HG03520 (cell line): ENCODE results near the gene SKAP1.
A peak's percentile ranks its signal among the peaks of the same experiment; 100 is the strongest.
"Not testable (repeated sequence)": the region's sequence is repeated elsewhere in the genome, so short reads cannot be mapped to it uniquely, and the experiment has no call there.

Experiments
- ATAC-seq: cut with Tn5 transposase; IDR thresholded peaks from one replicate; pipeline ENCODE4 v1.9.1; 2021; ENCODE audit warnings: mild to moderate bottlenecking, moderate library complexity; ENCODE audit not compliant: unreplicated experiment

Gene SKAP1

DNA sequence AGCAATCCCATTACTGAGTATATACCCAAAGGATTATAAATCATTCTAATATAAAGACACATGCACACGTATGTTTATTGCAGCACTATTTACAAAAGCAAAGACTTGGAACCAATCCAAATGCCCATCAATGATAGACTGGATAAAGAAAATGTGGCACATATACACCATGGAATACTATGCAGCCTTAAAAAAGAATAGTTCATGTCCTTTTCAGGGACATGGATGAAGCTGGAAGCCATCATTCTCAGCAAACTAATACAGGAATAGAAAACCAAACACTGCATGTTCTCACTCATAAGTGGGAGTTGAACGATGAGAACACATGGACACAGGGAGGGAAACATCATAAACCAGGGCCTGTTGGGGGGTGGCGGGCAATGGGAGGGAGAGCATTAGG lies 19.3 kb upstream of the SKAP1 start:
- not testable (repeated sequence) for ATAC-seq

DNA sequence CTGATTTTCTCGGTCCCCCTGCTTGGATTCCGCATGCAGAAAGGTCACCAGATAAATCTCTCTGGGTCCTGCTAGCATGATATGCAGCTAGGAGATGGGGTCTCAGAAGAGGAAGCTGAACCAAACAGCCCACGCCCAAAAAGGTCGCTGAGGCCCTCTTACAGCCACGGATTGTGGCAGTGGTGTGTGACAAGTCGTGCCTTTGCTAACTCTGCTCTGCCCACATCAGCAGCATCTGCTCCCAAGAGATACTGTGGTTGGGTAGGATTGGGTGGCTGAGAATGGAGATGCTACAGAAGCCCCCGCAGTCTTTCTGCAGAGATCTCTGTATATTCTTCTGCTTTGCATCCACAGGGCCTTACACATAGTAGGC lies 15.2 kb upstream of the SKAP1 start:
- no peak for ATAC-seq

DNA sequence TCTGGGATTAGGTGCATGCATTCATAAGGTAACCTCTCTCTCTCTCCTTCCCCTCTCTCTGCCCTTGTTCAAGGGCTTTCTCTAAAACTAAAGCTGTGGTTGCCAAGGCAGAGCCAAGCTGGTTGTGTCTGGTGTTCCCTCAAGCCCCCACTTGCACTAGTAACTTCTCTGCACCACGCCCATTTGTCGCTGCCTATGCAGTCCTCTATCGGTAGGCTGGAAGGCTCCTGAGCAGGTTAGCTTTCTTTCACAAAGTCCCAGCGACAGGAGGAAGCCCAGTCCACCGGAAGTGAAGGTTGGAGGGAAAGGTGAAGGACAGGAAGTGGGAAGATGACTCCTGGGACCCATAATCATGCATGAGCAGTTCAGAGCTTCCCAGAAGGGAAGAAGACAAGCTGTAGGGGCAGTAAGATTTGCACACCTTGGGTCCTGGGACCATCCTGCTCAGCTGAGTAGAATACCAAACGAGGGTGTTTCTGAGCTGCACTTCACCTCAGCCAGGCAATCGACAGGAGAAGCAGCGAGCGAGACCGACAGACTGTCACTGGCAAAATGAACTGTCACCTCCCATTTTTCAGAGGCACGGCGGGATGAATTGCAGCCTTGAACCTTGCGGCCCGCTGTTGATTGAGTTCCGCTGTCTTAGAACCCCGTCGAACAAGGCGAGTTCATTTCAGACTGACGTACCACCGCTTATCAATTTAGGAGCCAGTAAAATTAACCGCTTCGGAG lies 14.7 kb upstream of the SKAP1 start:
- no peak for ATAC-seq

DNA sequence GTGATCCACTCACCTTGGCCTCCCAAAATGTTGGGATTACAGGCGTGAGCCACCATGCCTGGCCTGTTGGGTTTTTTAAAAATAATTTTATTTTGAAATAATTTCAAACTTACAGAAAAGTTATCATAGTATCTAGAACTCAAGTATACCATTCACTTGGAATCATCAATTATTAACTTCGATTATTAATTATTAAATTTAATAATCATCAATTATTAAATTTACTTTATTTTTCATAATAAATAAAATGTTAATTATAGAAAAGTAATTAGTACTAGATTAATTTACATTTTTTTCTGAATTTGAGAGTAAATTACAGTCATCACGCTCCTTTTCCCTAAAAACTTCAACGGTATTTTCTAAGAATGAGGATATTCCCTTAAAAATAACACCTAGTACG lies 13.7 kb upstream of the SKAP1 start:
- no peak for ATAC-seq

DNA sequence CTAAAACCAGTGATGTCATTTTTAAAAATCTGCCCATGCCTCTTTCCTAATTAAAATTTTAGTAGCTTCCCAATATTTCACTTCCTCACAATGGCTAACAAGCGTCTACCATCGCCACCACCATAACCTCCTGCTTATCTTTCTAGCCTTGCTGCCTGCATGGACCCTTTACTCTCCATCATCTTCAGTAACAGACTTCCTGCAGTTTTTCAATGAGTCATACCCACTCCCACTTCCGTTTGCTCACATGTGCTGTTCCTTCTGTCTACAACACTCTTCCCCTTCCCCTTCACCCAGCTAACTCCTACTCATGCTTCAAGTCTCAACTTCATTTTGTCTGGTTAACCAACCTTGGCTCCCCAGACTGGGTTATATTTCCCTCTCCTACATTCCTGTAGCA lies 12.8 kb upstream of the SKAP1 start:
- ATAC-seq: no peak

DNA sequence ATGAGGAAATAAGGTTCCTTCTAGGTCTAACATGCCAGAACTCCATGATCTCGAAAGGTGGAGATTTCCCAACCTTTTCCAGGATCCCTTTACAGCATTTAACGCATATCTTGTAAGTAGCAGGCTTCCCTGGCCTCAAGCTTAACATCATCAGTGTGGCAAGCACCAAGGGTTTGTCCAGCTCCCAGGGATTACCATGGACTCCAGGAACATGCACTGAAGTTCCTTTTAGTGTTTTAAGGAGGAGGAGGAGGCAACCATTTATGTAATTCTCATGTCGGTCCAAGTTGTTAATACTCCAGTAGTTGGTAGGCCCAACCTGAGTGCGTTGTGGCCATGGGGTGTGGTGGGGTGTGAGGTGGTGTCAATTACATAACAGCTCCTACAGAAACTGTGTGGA lies 11.8 kb upstream of the SKAP1 start:
- no peak for ATAC-seq

DNA sequence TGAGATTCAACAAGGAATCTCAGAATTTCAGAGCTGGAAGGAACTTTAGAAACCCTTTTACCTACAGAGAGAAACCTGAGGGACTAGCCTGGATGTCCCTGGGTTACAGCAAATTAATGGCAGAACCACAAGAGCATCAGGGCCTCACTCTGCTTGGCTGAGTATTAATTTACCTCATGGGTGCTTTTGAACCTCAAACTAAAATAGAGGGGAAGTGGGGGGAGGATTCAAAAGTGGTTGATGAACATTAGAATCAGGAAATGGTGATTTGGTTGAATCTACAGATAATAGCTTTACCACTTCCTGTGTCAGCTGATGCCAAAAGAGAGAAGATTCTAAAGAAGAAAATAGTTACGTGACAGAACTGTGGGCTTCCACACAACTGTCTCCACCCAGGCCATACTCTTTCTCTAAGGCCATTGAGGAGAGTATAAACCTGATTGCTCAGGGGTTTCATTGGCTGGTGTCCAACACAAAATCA lies 11.3 kb upstream of the SKAP1 start:
- ATAC-seq: peak; percentile 52

DNA sequence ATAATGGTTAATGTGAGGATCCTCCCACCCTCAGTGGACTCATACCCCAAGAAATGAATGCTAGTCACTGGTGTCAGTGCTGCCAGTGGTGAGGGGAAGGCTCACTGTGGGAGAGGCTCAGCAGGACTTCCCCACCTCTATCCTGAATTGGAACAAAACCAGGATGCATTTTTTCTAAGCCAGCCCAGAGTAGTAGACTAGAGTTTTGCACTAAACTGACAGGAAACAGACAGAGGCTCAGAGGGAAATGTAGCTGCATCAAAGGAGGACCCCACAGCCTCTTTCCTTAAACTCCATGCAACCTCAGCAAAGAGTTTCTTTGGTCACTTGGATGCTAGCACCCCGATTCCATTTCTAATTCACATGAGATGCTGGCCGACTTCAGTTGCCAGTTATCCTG lies 10.7 kb upstream of the SKAP1 start:
- ATAC-seq: no peak

DNA sequence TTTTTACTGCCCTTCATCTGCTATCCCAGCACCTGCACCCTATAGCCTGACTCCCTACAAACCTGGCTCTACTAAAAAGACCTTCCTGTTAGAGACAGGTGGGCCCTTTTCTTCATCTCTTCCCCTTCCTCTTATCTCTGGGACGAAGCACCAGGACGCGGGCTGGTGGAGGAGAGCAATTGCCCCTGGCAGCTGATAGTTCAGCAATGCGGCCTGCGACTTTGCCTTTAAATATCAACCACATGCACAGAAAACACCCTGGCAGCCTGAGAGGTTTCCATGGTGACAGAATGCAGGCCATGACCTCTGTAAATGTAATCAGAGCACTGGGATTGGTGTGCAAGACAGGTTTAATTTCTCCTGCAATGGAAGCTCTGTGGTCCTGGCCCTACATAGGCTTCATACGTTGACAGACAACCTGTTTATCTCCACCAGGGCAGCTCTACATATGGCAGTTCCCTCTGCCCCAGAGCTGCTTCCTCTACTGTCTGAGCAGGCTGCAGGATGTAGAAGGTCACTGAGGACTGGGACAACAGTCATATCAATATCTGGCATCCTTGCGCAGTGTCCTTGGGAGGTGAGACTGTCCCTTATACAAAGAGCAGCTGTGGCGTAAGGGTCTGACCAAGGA lies 10.0 kb upstream of the SKAP1 start:
- ATAC-seq: no peak

DNA sequence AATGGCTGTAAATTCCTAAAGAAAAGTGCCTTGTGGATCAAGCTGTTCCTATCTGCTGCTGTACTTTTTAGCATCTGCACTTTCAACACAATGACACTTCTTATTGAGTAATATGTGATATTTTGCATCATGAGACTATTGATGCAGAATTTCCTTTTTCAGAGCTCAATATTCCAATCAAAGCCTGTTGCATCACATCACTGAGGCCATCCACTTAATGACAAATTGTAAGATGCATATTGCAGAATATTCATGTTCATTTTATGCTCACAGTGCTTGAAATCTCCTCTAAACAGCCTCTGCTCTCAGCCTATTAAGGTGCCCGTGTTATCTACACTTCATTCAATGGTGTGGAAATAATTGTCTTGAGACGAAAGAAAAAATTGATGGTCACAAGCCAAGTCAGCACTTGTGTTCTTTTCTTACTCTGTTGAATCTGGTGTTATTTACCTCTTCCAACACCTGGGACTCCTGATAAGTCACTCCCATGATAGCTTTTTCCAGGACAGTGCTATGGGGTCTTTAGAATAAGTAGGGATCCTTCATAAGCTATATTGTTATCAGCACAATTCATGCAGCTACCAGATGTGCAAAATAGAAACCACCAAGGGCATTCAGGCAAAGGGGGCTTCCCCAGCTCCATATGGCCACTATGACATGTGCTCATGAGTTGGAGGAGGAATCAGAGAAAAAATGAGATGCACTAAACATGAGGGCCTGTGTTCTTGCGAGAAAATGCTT lies 9.3 kb upstream of the SKAP1 start:
- no peak for ATAC-seq

DNA sequence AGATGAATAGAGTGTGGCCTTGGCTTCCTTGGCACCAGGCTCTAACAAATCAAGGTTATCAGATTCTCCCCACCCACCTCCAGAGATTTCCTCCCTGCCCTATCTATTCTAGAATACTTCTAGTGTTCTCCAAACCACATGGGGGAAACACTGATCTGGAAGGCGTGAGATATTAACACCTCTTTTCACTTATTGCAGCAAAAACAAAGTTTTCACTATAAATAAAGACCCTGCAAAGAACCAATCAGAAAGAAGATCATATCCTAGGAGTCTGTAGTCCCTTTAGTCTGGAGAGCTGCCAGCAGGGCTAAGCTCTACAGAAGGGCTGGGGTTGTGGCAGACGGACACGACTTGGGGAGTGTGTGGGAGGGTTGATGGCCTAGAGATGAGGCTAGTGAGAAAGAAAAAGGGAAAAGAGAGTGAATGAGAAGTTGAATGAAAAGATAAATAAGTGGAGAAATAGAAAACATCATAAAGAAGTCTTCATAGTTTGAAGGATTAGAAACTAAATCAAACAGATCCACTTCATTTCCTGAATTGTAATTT lies 8.6 kb upstream of the SKAP1 start:
- no peak for ATAC-seq

DNA sequence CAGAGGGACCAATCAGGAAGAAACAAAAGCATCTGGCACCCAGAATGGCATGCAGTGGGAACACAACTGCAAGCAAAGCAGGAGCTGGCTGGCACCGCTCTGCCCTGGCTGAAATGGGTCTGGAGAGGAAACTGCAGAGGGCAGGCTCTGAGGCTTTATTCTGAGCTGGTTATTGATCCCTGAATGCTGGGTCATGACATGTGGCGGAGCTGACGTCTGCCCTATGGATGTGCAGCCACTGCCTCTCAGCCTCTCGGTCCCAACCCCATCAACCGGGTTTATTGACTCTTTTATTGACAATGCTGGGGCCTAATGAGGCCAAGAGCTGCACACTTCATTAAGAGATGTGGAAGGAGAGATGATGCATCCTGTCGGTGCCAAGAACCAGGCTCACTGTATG lies 3.9 kb upstream of the SKAP1 start:
- ATAC-seq: no peak

DNA sequence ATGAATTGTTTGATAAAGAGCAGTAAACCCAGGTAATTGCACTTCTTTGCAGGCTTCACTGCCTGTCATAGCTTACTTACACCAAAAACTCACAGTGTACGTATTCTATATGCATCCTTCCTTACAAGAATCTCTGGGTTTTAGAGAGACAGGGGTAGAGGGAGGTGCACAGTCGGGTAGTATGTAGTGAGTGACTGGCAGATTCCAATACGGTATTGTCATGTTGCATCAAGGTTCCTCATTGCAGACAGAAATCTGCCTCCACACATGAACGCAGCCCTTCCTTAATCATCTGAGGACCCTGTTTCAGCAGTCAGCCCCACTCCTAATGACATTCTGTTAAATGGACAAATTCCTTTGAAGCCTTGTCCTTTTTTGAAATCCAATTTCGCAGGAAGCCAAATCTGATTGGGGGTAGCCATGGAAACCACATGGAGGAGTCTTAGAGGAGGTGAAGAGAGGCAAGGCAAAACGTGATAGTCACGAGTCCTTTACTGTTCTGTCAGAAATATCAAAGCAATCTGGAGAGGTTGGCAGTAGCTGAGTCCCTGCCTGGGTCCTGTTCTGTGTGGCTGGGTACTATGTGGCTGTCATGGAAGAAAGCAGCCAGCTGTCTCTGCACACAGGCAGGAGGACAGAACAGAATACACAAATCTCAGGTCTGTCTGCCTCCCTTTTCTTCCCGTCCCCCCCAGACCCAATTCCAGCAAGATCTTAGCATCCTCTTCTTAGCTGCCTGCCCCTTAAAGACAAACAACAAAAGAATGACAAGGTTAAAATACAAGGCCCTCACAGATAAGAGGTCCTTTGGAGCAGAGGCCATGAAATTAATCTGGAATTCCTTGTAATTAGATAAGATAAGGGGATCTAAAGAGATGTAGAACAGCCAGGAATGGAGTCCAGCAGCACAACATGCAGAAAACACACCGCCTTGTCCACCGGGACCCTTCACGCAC lies 3.1 kb upstream of the SKAP1 start:
- no peak for ATAC-seq

DNA sequence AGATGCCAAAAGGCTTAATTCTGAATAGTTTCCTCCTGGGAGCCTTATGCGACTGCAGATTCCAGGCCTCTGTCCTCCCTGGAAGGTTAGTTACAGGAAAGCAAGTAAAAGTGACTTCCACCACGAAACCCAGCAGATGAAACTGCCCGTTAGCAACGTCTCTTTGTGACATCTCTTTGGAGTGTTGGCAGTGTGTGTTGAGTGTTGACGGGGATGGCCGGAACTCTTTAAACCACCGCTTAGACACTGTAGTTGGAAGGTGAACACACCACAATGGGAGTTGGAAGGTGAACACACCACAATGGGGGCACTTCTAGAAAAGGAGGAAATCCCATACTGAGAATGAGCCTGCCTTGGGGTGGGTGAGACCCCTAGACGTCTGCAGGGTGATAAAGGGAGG lies 858 bp downstream of the SKAP1 start:
- no peak for ATAC-seq

DNA sequence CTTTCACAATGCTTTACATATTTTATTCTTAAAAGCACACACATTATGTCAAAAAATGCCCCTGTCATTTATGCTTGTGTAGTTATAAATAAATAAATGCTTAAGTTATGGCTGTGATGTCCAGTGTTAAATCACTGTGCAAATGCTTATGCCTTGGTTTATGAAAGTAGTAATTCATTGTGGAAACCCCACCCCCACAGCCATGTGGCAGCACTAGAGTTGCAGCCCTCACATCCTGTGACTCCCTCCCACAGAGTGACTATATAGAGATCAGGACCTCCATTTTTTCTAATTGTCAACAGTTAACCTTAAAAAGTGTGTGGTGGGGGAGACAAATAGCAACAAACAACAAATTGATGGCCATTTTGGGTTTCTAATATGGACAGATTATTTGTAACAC lies 2.4 kb downstream of the SKAP1 start:
- no peak for ATAC-seq

DNA sequence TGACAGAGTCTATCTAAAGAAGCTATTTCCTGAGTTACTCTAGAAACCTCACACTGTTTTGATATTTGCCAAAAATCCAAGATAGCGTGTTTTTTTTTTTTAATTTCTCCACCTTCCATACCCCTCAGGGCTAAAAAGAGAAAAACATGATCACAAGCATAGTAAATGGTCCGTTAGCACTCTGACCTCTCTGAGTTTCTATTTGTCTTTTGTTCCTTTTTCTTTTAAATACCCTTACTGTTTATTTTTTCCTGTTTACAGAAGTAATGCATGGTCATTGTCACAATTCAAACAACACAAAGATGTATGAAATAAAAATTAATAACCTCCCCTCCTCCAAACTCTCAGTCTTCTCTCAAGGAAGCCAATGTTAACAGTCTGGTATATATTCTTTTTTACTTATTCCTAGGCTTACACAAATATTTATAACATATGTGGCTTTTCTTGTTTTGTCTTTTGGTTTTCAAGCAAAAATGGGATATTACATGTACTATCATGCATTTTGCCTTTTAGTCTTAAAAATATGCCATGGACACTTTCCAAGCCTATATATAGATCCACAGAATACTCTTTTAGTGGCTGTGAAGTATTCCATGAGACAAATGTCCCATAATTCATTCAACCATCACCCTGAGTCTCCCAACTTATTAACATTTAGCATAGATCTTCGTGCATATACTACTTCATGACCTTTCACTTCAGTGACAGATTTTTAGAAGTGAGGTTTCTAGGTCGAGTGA lies 3.1 kb downstream of the SKAP1 start:
- ATAC-seq: no peak

DNA sequence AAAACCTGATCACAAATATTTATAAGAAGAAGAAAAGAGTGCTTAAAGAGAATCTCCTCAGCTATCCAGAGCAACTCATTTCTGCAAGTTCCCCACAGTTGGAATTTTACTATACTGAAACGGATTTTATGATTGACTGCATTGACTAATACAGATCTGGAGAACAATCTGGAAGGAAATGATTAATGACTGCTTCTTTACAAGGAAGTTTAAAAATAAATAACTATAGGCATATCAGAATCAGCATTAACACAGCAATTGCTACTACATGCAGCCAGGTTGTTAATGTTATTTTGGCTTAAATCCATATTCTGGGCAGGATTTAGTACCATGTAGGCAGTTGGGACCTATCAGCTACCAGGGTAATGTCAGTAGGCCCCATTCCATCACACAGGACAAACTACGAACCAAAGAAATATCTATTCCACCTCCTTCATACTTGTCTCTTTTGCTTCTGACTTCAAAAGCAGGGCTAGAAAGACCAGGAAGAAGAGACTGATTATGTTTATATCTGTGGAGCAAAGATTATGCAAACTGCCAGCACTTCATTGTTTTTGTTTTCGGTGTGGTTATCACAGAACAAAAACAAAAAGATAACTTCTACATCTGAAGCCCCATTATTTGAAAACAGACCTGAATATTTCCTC lies 3.9 kb downstream of the SKAP1 start:
- ATAC-seq: no peak

DNA sequence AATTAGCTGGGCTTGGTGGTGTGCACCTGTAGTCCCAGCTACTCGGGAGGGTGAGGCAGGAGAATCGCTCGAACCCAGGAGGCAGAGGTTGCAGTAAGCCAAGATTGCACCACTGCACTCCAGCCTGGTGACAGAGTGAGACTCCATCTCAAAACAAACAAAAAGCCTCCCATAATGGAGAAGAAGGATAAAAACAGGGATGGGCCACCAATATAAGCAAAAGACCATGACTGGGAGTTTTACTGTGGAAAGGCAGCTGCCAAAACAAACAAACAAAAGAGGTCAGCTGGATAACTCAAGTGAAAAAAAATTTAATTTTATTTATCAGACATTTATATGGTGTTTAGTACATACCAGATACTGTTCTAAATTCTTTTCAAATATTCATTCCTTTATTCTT lies 8.0 kb downstream of the SKAP1 start:
- ATAC-seq: not testable (repeated sequence)

DNA sequence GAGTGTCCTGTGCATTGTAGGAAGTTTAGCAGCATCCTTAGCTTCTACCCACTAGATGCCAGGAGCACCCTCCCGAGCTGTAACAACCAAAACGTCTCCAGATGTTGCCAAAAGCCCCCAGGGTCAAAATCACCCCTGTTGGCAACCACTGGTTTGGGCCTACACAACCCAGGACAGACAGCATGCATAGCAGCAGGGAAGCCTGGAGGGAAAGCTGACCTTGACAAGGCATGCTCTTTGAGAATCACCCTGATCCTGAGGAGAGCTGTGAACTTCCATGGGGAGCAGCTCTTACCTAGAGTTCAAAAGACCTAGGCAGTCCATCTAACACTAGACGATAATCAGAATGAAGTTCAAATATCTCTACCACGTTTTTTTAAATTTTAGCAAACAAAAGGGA lies 9.2 kb downstream of the SKAP1 start:
- ATAC-seq: no peak

DNA sequence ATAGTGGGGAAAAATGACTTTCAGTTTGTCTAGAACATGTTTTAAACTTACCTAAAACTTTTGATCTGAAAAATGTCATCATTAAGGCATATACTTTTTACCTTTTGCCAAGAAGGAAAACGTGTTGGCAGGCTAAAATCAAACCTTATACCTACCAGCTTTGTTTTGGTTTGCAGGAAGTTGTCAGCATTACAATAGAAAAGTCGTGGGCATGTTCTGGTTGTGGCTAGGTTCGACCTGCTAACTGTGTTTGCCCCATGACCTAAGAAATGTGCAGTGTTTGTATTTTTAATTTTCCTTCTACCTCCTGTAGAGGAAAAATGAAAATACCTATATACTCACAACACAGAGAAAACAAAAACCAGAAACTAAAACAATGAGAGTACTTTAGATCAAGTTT lies 13.0 kb downstream of the SKAP1 start:
- no peak for ATAC-seq
